Activated CD4-positive, alpha-beta T cell treated with anti-CD3 and anti-CD28 coated beads, Interleukin-2, amount 50 U/mL, for 48 hours (primary cell): ENCODE results near the gene DSCAML1.

ENCODE experiments used
- DNase-seq, 2 experiments: peaks; one replicate each; pipeline ENCODE4 v3.0.0-alpha.2; 2020

DSCAML1 gene

GRCh38 chr11:117390743-117391142 is 406.3 kb downstream of the DSCAML1 start:
- no peak for DNase-seq

GRCh38 chr11:117387992-117388755 is 408.8 kb downstream of the DSCAML1 start:
- DNase-seq, result no peak

GRCh38 chr11:117385906-117386305 is 411.1 kb downstream of the DSCAML1 start:
- no peak for DNase-seq

GRCh38 chr11:117385471-117385870 is 411.5 kb downstream of the DSCAML1 start:
- DNase-seq, result no peak

GRCh38 chr11:117384045-117384444 is 413.0 kb downstream of the DSCAML1 start:
- no peak for DNase-seq

GRCh38 chr11:117382746-117383145 is 414.3 kb downstream of the DSCAML1 start:
- DNase-seq, result no peak

GRCh38 chr11:117381481-117382387 is 415.3 kb downstream of the DSCAML1 start:
- no peak for DNase-seq

- no peak for DNase-seq
These were observed 416.3 kb downstream of the DSCAML1 start for GRCh38 chr11:117380676-117381075.

GRCh38 chr11:117378976-117379865 is 417.8 kb downstream of the DSCAML1 start:
- DNase-seq, result no peak
